ENCODE data around the gene BCKDHB.

DNA sequence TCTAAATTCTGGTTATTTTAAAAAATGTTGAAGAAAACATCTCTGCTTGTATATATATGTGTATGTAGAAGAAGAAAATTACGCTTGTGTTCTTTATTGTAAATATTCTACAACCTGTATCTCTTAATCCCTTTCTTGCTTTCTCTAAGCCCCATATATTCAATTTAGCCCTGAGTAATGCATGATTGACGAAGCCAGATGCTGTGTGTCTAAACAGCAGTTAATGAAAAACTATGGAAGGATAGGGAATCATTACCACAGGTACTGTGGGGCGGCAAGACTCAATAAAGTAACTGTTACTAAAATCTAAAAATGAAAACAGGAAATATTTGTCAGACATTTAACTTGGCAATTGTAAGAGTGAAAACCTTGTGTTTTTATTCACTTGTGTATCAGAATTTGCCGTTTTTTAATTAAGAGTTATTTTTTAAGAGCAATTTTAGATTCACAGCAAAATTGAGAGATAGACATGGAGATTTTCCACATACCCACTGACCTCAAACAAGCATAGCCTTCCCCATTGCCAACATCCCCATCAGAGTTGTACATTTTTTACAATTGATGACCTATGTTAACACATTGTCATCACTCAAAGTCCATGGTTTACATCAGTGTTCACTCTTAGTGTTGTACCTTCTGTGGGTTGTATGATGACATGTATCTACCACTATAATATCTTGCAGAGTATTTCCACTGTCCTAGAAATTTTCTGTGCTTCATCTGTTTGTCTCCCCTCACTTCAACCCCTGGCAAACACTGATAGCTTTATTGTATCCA, 76.7 kb downstream of the BCKDHB start:
- TF ChIP-seq, protein P1, sequence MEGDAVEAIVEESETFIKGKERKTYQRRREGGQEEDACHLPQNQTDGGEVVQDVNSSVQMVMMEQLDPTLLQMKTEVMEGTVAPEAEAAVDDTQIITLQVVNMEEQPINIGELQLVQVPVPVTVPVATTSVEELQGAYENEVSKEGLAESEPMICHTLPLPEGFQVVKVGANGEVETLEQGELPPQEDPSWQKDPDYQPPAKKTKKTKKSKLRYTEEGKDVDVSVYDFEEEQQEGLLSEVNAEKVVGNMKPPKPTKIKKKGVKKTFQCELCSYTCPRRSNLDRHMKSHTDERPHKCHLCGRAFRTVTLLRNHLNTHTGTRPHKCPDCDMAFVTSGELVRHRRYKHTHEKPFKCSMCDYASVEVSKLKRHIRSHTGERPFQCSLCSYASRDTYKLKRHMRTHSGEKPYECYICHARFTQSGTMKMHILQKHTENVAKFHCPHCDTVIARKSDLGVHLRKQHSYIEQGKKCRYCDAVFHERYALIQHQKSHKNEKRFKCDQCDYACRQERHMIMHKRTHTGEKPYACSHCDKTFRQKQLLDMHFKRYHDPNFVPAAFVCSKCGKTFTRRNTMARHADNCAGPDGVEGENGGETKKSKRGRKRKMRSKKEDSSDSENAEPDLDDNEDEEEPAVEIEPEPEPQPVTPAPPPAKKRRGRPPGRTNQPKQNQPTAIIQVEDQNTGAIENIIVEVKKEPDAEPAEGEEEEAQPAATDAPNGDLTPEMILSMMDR (IDR thresholded peaks at IDR 0.05) = no peak
- TF ChIP-seq POLR2A (IDR thresholded peaks at IDR 0.05) = no peak
